ENCODE results near the gene TASP1.

Gene TASP1

GRCh38 chr20:13436530-13436929 lies 202.2 kb downstream of the TASP1 start:
- no peak for DNase-seq (ENCODE audit: low read depth)

- DNase-seq (ENCODE audit: low read depth): peak; percentile 8
Observed at GRCh38 chr20:13432126-13432525, 206.6 kb downstream of the TASP1 start.

- DNase-seq (ENCODE audit: low read depth): peak; percentile 34
Observed at GRCh38 chr20:13430346-13431002, 208.3 kb downstream of the TASP1 start.

GRCh38 chr20:13428684-13429083 lies 210.0 kb downstream of the TASP1 start:
- no peak for DNase-seq (ENCODE audit: low read depth)

- no peak for DNase-seq (ENCODE audit: low read depth)
Observed at GRCh38 chr20:13426870-13427269, 211.9 kb downstream of the TASP1 start.

- DNase-seq (ENCODE audit: low read depth): no peak
Observed at GRCh38 chr20:13425381-13426135, 213.2 kb downstream of the TASP1 start.

GRCh38 chr20:13424174-13424833 lies 214.4 kb downstream of the TASP1 start:
- no peak for DNase-seq (ENCODE audit: low read depth)

- no peak for DNase-seq (ENCODE audit: low read depth)
Observed at GRCh38 chr20:13423472-13424173, 215.1 kb downstream of the TASP1 start.

- peak; percentile 29 for DNase-seq (ENCODE audit: low read depth)
Observed at GRCh38 chr20:13422637-13423036, 216.1 kb downstream of the TASP1 start.

GRCh38 chr20:13420625-13421024 lies 218.1 kb downstream of the TASP1 start:
- no peak for DNase-seq (ENCODE audit: low read depth)

GRCh38 chr20:13419477-13419876 lies 219.3 kb downstream of the TASP1 start:
- DNase-seq (ENCODE audit: low read depth): no peak

- no peak for DNase-seq (ENCODE audit: low read depth)
Observed at GRCh38 chr20:13418263-13419229, 220.2 kb downstream of the TASP1 start.

GRCh38 chr20:13416531-13416930 lies 222.2 kb downstream of the TASP1 start:
- DNase-seq (ENCODE audit: low read depth): no peak

GRCh38 chr20:13412806-13413445 lies 225.8 kb downstream of the TASP1 start:
- DNase-seq (ENCODE audit: low read depth): no peak

GRCh38 chr20:13404293-13404692 lies 234.4 kb downstream of the TASP1 start:
- DNase-seq (ENCODE audit: low read depth): no peak

GRCh38 chr20:13403453-13403852 lies 235.3 kb downstream of the TASP1 start:
- no peak for DNase-seq (ENCODE audit: low read depth)

- no peak for DNase-seq (ENCODE audit: low read depth)
Observed at GRCh38 chr20:13402986-13403385, 235.7 kb downstream of the TASP1 start.

GRCh38 chr20:13402171-13402760 lies 236.5 kb downstream of the TASP1 start:
- DNase-seq (ENCODE audit: low read depth): no peak

GRCh38 chr20:13401596-13401995 lies 237.1 kb downstream of the TASP1 start:
- no peak for DNase-seq (ENCODE audit: low read depth)

- no peak for DNase-seq (ENCODE audit: low read depth)
Observed at GRCh38 chr20:13400453-13400852, 238.3 kb downstream of the TASP1 start.
